ENCODE data around the gene EPHB1.
A peak's percentile ranks its signal among the peaks of the same experiment; 100 is the strongest.

The EPHB1 gene

DNA sequence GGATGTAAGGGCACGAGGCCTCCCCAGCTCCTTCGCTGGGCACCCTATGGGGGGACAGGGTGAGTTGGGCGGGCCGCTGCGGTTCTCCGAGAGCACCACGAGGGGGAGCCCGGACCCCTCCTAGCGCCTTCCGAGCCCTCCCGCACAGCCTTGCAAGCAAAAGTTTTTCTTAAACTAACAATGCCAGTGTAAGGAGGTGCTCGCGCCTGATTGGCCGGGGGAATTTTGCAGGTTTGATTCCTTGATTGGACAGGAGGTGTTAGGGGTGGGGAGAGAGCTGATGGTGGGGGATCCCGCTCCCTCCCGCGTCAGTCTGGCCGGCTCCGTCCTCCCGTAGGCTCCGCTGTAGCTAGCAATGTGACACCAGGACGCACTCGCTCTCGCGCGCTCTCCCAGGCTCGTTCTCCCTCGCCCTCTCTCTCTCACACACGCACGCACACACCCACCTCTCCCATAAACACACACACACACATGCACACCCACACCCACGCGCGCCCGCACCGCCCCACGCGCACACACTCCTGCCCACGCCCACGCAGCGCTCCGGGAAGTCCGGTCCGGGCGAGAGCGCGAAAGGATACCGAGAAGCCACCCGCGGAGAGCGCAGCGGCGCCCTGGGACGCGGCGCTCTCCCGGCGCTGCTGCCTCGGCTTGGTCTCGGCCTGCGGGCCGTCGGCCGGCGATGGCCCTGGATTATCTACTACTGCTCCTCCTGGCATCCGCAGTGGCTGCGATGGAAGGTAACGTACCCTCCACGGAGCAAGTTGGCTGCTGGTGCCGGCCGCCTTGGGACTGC, at the start of gene EPHB1:
Gene EPHB1, plus strand, starts transcription at position 311 of the 796 bp plus-strand sequence.
- peak in 1 of 2 donors; percentile 19 for DNase-seq (ENCODE audit: low read depth in 2 of 2)

DNA sequence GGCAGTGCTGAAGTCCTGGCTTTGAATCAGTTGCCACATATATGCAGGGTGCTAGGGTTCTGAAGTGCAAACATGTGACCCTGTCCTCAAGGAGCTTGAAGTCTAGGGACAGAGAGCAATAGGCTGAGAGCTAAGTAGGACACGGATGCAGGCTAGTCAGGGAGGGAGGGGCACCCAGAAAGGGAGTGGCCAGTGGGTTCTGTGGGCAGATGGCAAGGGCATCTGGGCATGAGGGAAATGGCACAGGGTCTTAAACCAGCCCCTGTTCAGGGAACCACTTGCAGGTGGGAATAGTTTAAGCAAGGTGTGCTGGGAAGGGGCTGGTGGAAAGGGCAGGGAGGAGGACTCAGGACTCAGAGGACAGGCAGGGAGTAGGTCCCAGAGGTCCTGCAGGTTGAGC, 46.4 kb upstream of the EPHB1 start:
- no peak for DNase-seq (ENCODE audit: low read depth in 2 of 2)

DNA sequence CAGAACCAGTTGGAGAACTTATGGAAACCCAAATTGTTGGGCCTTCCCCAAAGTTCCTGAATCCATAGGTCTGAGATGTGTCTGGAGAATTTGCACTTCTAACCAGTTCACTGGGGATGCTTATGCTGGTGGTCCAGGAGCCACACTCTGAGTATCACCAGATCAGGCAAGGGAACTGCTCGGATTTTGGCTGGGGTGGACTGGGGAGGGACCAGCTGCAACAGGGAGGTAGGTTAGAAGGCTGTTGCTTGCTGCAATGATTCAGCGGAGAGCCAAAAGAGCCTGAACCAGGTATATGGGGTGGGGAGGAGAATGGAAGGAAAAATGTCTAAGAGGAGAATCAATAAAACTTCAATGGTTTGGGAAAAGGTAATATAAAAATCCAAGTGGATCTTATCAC, 45.9 kb upstream of the EPHB1 start:
- DNase-seq (ENCODE audit: low read depth in 2 of 2), result no peak

DNA sequence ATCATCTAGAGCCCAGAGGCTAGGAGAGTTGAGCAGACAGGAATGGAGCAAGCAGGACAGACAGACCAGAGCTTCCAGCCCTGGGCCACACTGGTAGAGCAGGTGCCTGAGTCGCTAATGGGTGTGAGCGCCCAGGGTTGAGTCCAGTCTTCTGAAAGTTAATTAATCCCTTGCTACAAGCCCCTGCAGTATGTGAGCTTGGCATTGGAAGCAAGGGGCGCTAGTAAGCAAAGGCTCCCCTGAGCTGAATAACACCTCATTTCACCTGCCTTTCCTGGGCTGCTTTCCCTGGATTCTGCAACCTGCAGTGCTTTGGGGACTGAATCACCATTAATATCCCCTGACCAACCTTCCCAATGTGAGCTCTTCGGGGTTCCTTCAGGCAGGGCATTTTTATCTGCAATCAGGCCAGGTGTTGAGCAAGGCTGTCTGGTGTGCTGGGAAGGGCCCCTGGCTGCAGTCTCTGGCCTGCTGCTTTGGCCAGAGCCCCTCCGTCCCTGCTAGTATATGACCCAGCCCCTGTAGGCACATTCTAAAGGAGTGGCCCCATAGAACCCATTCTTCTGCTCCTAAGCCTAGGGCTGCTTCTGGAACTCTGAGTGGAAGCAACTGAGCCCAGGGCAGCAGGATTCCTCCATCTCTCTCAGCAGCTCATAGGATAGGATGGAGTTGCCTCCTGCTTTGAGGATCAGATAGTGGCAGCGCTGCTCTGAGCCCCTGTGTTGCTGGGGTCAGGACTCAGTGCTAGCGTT, 45.1 kb upstream of the EPHB1 start:
- DNase-seq (ENCODE audit: low read depth in 2 of 2), result no peak

DNA sequence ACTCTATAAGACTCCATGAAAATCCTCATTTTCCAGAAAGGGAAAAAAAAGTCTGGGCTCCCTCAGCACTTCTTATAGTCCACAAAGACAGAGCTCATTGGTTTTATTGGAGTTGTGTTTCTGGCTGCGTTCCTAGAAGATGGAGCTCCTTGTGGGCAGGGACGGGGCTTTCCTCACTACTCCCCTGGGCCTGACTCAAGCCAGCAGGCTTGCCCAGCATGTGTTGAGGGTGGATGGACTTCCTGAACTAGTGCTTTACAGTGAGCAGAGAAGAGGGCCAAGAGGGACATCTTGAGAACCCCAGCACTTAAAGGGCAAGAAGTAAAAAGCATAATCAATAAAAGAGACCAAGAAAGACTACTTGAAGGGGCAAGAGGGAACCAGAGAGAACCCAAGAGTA, 43.2 kb upstream of the EPHB1 start:
- DNase-seq (ENCODE audit: low read depth in 2 of 2), result no peak

DNA sequence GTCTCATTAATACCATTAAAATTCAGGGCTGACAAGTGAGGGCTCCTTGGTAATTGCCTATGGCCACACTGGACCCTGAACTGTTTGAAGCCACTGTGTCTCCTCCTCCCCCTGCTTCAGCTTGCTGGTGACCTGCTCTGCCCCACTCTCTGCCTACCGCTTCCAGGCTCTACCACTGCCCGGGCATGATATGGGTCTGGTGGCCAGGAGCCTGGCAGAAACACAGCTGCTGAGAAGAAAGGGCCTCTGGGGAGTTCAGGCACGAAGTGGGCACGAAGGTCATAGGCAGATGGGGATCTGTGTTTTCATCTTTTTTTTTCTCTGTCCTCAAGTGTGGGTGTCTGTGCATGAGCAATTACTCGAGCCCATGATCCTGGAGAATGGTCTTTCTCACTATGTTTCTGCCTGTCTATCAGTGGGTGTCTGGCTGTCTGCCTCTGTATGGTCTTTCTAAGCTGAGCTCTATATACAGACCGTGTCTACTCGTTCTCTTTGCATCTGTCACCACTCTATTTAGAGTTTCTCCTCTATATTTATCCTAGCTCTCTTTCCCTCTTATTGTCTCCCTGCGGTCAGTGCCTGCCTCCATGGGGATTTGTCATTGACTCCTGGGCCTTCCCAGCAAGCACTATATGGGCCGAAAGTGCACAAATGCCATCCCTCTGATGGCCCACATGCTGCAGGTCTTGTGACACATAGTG, 42.1 kb upstream of the EPHB1 start:
- DNase-seq (ENCODE audit: low read depth in 2 of 2), result no peak

DNA sequence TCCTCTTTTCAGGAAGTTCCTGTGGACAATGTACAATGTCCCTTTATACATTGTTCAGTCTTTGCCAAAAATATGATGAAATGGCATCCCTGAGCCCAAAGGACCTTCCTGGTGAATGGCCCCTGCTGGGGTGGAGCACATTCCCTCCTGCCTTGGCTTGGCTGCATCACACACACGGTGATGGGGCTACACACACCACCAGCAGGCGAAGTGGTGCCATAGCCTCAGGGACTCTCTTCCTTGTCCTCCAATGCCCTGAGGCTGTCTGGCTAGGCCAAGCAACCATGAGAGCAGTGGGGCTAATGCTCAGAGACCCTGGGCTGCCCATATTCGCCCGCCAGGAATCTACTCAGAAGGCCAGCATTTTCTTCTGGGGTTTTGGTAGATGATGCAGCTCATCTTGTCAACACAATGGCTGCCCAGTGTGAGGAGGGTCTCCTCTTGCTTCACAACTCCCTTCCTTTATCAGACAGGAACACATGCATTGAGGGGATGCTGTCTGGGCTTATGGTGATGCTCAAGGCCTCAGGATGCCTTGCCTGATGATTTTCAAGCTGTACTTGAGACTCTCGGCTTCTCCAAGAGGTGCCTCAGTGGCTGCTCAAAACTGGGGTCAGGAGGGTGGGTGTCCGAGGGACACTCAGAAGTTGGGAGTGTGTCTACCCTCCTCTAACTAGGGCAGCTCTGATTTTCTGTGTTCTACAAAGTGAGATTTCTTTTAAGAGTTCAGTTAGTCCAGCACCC, 40.9 kb upstream of the EPHB1 start:
- DNase-seq (ENCODE audit: low read depth in 2 of 2), result no peak

DNA sequence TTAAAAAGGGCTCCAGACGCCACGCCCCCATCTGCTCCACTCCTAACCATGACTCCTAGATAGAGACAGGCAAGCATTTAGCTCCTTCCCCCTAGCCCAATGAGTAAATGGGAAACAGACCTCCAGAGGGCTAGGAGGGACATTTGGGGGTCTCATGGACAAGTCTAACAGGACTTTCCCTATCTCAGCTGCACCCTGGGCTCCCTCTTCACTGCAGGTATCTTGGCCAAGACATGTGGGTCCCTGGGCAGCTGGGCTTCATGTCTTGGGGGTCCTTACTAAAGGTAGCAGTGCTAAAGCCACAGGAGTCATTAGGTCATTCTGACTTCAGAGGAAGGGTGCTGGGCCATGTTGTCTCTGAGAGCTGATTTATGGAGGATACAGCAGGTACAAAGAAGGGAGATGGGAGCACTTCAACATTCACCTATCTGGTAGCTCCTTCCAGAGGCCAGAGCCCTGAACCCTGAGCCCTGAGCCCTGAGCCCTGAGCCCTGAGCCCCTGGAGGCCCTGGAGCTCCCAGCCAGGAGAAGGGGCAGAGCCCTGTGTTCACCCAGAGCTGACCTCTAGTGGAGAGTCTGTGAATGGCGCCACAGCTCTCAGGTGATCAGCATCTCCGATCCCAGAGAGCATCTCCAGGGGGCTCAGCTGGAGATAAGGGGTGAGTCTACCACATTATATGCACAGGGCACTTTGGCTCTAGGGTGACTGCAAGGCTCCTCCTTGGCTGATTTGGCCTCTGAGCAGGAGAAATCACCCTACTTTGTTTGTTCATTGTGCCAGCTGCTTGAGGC, 40.1 kb upstream of the EPHB1 start:
- no peak for DNase-seq (ENCODE audit: low read depth in 2 of 2)

DNA sequence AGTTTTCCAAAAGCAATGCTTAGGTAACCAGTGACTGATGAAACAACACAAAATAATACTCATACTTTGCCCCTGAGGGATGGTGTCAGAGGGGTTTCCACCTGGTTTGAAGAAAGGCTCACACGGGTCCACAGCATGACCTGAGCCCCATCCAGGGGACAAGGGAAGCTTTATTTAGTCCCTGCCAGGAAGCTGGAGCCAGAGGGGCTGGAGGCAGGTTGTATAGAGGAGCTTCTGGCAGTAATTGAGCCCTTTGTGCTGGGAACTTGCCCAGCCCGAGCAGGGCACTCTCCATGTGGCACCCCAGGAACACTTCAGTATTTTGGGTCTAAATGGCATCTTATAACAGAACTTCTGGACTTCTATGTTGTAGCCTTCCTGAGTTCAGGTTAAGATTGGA, 39.2 kb upstream of the EPHB1 start:
- DNase-seq (ENCODE audit: low read depth in 2 of 2), result no peak

DNA sequence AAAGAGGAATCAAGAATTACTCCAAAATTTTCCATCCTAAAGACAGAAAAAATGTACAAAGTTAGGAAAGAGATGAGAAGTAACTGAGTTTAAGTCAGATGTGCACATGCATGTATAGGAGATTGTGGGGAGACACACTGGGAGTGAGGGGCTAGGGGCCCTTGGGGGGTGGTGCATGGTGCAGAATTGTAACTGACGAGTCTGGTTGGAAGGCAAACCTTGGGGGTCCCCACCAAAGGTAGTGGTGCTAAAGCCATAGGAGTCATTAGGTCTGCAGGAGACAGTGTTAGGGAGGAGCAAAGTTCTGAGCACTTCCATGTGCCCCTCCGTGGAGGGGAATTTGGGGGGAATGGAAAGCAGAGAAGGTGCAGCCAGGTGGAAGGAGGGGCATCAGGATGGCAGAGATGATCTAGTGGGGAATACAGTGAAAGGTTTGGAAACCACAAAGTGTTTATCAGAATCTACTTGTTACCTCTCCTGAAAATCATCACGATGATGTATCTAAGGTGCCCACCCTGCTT, 37.5 kb upstream of the EPHB1 start:
- no peak for DNase-seq (ENCODE audit: low read depth in 2 of 2)

DNA sequence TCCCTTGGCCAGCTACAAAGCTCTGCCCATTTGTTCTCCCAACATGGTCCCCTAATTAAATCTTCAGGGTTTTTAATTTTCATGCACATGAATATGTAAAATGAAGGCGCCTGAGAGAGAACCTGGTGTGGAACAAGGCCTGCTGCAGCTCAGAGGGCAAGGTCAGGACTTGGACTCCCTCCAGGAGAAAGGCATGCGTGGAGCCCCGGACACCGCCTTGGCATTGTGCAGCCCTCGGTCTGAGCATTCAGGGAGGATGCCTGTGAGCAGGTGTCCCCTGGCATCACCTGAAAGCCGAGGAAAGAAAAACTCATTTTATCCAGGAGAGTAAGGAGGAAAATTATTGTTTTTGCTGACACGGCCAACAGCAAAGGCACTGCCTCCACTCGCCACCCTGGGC, 33.8 kb upstream of the EPHB1 start:
- no peak for DNase-seq (ENCODE audit: low read depth in 2 of 2)

DNA sequence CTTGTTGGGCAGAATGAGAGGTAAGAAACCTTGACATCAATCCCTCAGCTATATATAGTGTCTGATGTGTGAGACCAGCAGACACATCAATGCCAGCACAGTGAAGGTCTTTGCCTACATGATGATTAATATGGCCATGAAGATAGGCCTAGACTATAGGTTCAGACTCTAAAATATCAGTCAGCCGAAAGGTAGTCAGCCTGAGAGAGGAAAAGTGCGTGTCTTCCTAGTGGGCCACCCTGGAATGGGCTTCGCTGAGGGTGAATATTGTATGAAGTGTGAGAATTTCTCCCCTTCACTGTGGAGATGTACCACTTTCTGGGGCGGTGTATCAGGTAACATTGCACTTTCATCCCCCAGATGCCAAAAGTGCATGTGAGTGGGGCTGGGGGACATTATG, 33.0 kb upstream of the EPHB1 start:
- no peak for DNase-seq (ENCODE audit: low read depth in 2 of 2)

DNA sequence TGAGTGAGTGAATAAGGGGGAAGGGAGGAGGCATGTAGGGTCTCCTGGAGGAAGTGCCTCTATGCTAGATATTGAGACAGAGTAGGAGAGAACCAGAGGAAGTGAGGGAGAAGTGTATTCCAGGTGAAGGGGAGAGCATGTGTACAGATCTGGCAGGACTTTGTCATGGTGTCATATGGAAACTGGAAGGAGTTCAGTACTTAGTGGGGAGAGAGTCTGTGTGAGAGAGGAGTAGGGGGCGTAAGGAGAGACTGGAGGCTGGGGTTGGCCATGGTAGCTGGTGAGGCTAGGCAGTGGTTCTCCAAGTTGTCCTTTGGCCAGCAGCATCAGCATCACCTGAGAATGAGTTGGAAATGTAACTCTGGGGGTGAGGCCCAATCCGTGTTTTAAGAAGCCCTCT, 29.6 kb upstream of the EPHB1 start:
- DNase-seq (ENCODE audit: low read depth in 2 of 2), result no peak

DNA sequence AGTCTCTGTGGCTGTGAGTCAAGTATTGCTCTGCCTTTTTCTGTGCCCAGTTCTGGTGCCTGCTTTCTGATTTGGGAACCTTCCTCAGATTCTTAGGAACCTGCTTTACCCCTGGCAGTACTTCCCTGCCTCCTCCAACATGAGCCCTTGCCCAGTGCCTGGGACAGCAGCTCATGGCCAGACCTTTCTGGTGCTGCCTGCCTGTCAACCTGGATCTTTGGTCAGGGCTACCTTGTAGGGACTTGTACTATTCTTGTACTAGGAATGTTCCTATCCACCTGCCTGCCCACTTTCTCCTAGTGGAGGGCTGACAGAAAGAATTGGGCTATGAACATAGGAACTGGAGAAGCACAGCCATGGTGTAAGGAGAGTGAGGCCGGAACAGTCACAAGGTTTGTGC, 28.8 kb upstream of the EPHB1 start:
- DNase-seq (ENCODE audit: low read depth in 2 of 2), result no peak

DNA sequence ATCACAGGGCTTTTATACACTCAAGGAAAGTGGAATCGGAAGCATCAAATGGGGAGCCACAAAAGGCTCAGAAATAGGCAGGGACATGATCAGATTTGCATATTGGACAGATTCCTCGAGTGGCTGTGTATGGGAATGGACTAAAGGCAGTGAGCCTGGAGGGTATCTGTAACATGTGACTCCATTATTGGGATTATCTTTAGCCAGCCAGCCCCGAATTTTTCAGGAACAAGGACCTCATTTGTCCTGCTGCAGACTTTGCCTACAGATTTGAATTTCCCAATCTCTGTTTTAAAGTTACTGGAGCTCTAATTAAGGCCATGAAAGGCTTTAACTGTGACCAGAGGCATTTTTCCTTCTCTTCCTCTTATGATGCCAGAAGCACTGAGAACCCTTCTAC, 26.9 kb upstream of the EPHB1 start:
- DNase-seq (ENCODE audit: low read depth in 2 of 2), result no peak

DNA sequence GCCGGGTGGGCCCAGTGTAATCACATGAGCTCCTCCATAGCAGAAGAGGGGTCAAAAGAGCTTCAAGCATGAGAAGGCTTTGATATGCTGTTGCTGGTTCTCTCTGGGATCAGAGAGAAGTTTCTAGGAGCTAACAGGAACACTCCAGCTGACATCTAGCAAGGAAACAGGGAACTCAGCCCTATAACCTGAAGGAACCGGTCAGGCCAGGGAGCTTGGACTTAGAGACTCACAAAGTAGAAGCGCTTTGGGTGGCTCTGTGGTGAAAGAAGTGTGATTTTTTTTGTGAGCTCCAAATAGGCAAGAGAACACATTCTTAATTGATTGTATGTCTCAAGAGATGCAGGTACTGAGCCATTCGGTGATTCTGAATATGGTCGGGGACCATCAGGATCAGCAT, 26.2 kb upstream of the EPHB1 start:
- DNase-seq (ENCODE audit: low read depth in 2 of 2), result no peak

DNA sequence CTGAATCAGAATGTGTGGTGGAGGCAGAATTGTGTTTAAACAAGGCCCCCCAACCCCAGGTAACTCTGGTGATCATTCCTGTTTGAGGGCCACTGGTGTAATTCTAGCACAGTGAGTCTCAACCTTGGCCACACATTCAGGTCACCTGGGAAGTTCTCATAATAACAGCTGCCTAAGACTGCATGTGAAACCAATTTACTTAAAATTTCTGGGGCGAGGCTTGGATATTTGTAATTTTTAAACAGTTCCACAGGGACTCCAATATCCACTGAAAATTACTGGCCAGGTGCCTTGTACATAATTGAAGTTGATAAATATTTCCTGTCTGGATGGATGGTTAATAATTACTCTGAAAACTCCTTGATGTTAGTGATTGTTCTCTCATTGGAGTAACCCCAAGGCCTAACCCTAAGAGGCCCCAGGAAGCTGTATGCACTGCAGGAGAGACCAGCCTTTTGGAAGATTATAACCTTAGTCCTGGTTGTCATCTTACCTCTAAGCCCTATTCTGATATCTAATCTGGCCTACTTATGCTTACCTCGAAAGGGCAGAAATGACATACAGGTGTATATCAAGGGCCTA, 25.7 kb upstream of the EPHB1 start:
- DNase-seq (ENCODE audit: low read depth in 2 of 2), result no peak

DNA sequence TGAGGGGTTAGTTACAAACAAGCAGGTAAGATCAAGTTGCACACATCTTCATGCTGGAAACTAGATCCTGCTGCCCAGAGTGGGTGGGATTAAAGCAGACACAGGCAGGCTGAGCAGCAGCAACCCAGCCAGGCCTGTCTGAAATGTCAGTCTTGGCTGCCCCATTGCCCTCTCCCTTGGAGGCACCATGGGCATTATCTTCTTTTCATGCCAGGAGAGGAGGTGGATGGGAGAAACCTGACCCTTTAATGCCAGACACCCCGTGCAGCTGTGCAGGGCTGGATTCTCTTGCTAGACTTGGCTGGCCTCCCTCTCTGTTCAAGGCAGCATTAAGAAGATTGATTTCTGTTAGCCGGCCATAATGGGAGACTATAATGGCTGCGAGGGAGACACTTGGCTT, 23.0 kb upstream of the EPHB1 start:
- DNase-seq (ENCODE audit: low read depth in 2 of 2), result no peak

DNA sequence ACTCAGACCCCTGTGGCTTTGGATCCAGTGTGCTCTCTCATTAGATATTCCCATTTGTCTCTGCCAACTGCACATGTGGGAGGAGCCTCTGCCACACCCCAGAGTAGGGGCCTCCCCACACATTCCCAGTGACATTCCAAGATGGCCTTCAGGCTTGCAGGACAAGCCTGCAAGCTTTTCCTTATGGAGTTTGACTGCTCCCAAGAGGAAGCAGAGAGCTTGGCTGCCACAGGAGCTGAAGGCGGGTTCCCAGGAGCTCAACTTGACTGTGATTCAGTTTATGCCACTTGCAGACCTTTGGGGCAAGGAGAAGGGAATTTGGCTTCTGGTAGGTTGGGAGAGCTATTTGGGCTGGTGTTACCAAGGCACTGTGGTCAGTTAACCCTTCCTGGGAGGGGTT, 22.5 kb upstream of the EPHB1 start:
- no peak for DNase-seq (ENCODE audit: low read depth in 2 of 2)

DNA sequence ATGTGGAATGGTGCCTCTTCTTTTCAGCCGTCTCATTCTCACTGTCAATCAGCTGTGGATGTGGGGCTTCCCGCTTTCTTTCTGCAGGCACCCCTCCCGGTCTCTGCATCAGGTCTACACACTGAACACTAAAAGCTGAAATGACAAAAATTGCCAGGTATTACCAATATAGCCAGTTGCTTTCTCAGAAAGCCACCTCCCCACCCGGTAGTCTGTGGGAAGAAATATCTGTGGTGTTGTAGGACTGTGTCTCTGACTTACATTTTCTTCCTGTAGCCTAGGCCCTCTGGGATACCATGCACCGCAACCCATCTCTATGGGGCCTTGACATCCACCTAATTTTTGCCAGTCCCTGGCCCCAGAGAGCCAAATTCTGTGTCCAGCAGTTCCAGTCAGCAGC, 19.2 kb upstream of the EPHB1 start:
- no peak for DNase-seq (ENCODE audit: low read depth in 2 of 2)

DNA sequence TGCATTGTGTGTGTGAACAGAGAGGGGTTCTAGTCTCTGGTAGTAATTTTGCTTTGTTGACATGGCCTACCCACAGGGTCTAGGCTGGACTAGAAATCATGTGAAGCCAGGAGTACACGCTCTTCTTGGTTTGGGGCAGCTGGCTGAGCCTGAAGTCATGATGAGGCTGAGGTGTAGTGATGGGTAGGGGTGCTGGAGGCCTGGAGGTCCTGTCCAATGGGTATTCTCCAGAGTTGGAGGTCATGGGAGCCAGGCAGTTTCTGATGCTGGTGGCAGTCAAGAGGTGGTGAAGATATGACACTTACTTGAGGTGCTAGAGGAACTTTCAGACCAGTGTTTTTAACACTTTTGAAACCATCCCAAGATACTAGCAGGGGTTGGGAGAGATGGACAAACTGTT, 18.5 kb upstream of the EPHB1 start:
- no peak for DNase-seq (ENCODE audit: low read depth in 2 of 2)

Measured in stimulated activated CD4-positive, alpha-beta T cell treated with anti-CD3 and anti-CD28 coated beads, Interleukin-1b, Interleukin-23, amount 100 ng/mL, for 1 hour (primary cell).